PC-3 (cell line): ENCODE measurements around the gene TRMT112. TPM values are rescaled to one million over a fixed set of nuclear protein-coding genes. Genes with fewer than 3 reads are reported as not detected.

Experiments used
- ATAC-seq: fragments of 200-7000 bp; cut with Tn5 transposase; 2 replicates; pipeline ENCODE4 v1.9.1; 2020; ENCODE audit warnings: mild to moderate bottlenecking, moderate library complexity
- BruUV-seq: library from RNA; stranded (reverse); fragments of 400-500 nt; replicated peaks from 2 replicates; lab custom pipeline; 2021; lab: Mats Ljungman, UMichigan
- CTCF ChIA-PET: fragments of 300-600 bp; sonication (Branson Sonifier 250); formaldehyde crosslinking; loops from one replicate; lab custom pipeline; 2022; ENCODE audit warnings: antibody characterized with exemption; lab: Charles Lee
- POLR2A ChIA-PET: fragments of 300-600 bp; sonication (Branson Sonifier 250); formaldehyde crosslinking; loops from one replicate; lab custom pipeline; 2022; ENCODE audit warnings: antibody characterized with exemption; ENCODE audit not compliant: unreplicated experiment; lab: Charles Lee
- DNase-seq: peaks from one replicate; pipeline ENCODE4 v3.0.0-alpha.2; 2015
- H2AFZ ChIP-seq: fragments of 300-600 bp; sonication (generic); 2 replicates; pipeline ENCODE4 v1.6.0; 2016; ENCODE audit warnings: antibody characterized with exemption, low read length
- H3F3A ChIP-seq: fragments of 300-600 bp; sonication (generic); one replicate; pipeline ENCODE4 v1.6.0; 2017; ENCODE audit warnings: antibody characterized with exemption, low read length, control low read depth, mild to moderate bottlenecking; ENCODE audit not compliant: unreplicated experiment
- H3K27ac ChIP-seq: fragments of 300-600 bp; sonication (generic); 2 replicates; pipeline ENCODE4 v1.5.1; 2016; ENCODE audit warnings: mild to moderate bottlenecking, low read length
- H3K27me3 ChIP-seq: fragments of 300-600 bp; sonication (generic); 2 replicates; pipeline ENCODE4 v1.6.1; 2016; ENCODE audit warnings: low read length, mixed read lengths
- H3K36me3 ChIP-seq: fragments of 300-600 bp; sonication (generic); 2 replicates; pipeline ENCODE4 v1.6.1; 2016; ENCODE audit warnings: low read depth, mixed run types, low read length, mixed read lengths
- H3K4me1 ChIP-seq: fragments of 300-600 bp; sonication (generic); 2 replicates; pipeline ENCODE4 v1.5.1; 2016; ENCODE audit warnings: low read length; ENCODE audit not compliant: insufficient read depth
- H3K4me2 ChIP-seq: fragments of 300-600 bp; sonication (generic); 2 replicates; pipeline ENCODE4 v1.6.0; 2016; ENCODE audit warnings: low read length
- H3K4me3 ChIP-seq: fragments of 300-600 bp; sonication (generic); 2 replicates; pipeline ENCODE4 v1.5.1; 2016; ENCODE audit warnings: mild to moderate bottlenecking, low read length, mixed read lengths
- H3K79me2 ChIP-seq: fragments of 300-600 bp; sonication (generic); 2 replicates; pipeline ENCODE4 v1.6.1; 2017; ENCODE audit warnings: low read length, mixed read lengths
- H3K9ac ChIP-seq: fragments of 300-600 bp; sonication (generic); 2 replicates; pipeline ENCODE4 v1.6.0; 2016; ENCODE audit warnings: mild to moderate bottlenecking, low read length
- H3K9me2 ChIP-seq: fragments of 300-600 bp; sonication (generic); replicated peaks from 2 replicates; pipeline ENCODE4 v1.6.1; 2016; ENCODE audit warnings: mixed run types, low read length, mixed read lengths
- H3K9me3 ChIP-seq: fragments of 300-600 bp; sonication (generic); 2 replicates; pipeline ENCODE4 v1.6.1; 2016; ENCODE audit warnings: low read length, mixed read lengths
- H4K20me1 ChIP-seq: fragments of 300-600 bp; sonication (generic); 2 replicates; pipeline ENCODE4 v1.6.1; 2016; ENCODE audit warnings: low read length, mixed read lengths
- CTCF ChIP-seq: fragments of 300-600 bp; sonication (generic); conservative IDR thresholded peaks from 2 replicates; pipeline ENCODE4 v1.5.1; 2017; ENCODE audit warnings: antibody characterized with exemption, low read depth, mild to moderate bottlenecking, low read length
- EZH2 ChIP-seq: fragments of 300-600 bp; sonication (generic); IDR thresholded peaks from one replicate; pipeline ENCODE4 v1.6.1; 2017; ENCODE audit warnings: antibody characterized with exemption, mild to moderate bottlenecking, low read length; ENCODE audit not compliant: unreplicated experiment
- EZH2phosphoT487 ChIP-seq: fragments of 300-600 bp; sonication (generic); IDR thresholded peaks from 2 replicates; pipeline ENCODE4 v1.6.1; 2018; ENCODE audit warnings: mild to moderate bottlenecking, antibody characterized with exemption, low read length, borderline replicate concordance
- intact Hi-C: fragments of 100-400 bp; cut with micrococcal nuclease; formaldehyde crosslinking; loops from 2 replicates; pipeline ENCODE4 v1.9.0; 2023
- total RNA-seq: library from RNA; depleted of rRNA; stranded (reverse); fragments of >200 nt; gene quantifications from 2 replicates; pipeline ENCODE4 v1.2.3, GENCODE V29; 2014

Gene TRMT112
- total RNA-seq, 1 experiment from 2014 or later = 812 TPM

- POLR2A ChIA-PET = no interaction called here
- no peaks in the 10 kb centered on the region for H3K9me2 ChIP-seq
- H3K27ac ChIP-seq = no peak overlapping the region
- no peaks in the 10 kb centered on the region for H3K36me3 ChIP-seq
- H3F3A ChIP-seq = no peaks in the 10 kb centered on the region
- DNase-seq (no peak), ATAC-seq (no peak)
- CTCF ChIA-PET = interaction anchor here (0.6 to 1.7 kb wide), 4 partner anchors 10 to 36 kb away, joined by 3 to 6 read pairs (median 4); partner anchors contain the start of genes PRDX5 and TRMT112
- H3K9me3 ChIP-seq = no peaks in the 10 kb centered on the region
- no peak overlapping the region for H3K4me2 ChIP-seq
- H3K27me3 ChIP-seq = no peaks in the 10 kb centered on the region
- no peaks in the 10 kb centered on the region for H4K20me1 ChIP-seq
- no TSS peak for BruUV-seq
- H3K4me3 ChIP-seq = no peak overlapping the region
- no peak overlapping the region for H3K9ac ChIP-seq
- TF ChIP-seq CTCF = no peak
- no peak for TF ChIP-seq EZH2phosphoT487
- no peak for TF ChIP-seq EZH2
- peaks cover 16% of the 10 kb centered on the region for H3K4me1 ChIP-seq
- no peaks in the 10 kb centered on the region for H3K79me2 ChIP-seq
- no peak overlapping the region for H2AFZ ChIP-seq
- intact Hi-C loops = no loop called here
These were observed 35.8 kb upstream of the TRMT112 start for GRCh38 chr11:64352995-64353714.

GRCh38 chr11:64352099-64352994, 35.0 kb upstream of the TRMT112 start:
- no peak for TF ChIP-seq EZH2
- TF ChIP-seq CTCF = no peak
- TF ChIP-seq EZH2phosphoT487 = no peak
- no peak overlapping the region for H3K9ac ChIP-seq
- H4K20me1 ChIP-seq = no peaks in the 10 kb centered on the region
- H3K9me2 ChIP-seq = no peaks in the 10 kb centered on the region
- POLR2A ChIA-PET = no interaction called here
- no peaks in the 10 kb centered on the region for H3K9me3 ChIP-seq
- no peak overlapping the region for H3K4me3 ChIP-seq
- CTCF ChIA-PET = interaction anchor here (1.7 kb wide), 1 partner anchor 35 kb away, joined by 6 read pairs; the partner anchor contains the start of genes PRDX5 and TRMT112
- no peaks in the 10 kb centered on the region for H3K79me2 ChIP-seq
- no TSS peak for BruUV-seq
- intact Hi-C loops = no loop called here
- peaks cover 9% of the 10 kb centered on the region for H3K4me1 ChIP-seq
- ATAC-seq = no peak
- H3F3A ChIP-seq = no peaks in the 10 kb centered on the region
- H3K4me2 ChIP-seq = no peak overlapping the region
- no peaks in the 10 kb centered on the region for H3K36me3 ChIP-seq
- DNase-seq = no peak
- no peaks in the 10 kb centered on the region for H3K27me3 ChIP-seq
- no peak overlapping the region for H2AFZ ChIP-seq
- H3K27ac ChIP-seq = no peak overlapping the region
